ENCODE data around the gene CYP17A1. TPM values are rescaled to one million over a fixed set of nuclear protein-coding genes. Genes with fewer than 3 reads are reported as not detected.

The CYP17A1 gene
- total RNA-seq, 1 experiment from 2014 or later, result 2.1 TPM

DNA sequence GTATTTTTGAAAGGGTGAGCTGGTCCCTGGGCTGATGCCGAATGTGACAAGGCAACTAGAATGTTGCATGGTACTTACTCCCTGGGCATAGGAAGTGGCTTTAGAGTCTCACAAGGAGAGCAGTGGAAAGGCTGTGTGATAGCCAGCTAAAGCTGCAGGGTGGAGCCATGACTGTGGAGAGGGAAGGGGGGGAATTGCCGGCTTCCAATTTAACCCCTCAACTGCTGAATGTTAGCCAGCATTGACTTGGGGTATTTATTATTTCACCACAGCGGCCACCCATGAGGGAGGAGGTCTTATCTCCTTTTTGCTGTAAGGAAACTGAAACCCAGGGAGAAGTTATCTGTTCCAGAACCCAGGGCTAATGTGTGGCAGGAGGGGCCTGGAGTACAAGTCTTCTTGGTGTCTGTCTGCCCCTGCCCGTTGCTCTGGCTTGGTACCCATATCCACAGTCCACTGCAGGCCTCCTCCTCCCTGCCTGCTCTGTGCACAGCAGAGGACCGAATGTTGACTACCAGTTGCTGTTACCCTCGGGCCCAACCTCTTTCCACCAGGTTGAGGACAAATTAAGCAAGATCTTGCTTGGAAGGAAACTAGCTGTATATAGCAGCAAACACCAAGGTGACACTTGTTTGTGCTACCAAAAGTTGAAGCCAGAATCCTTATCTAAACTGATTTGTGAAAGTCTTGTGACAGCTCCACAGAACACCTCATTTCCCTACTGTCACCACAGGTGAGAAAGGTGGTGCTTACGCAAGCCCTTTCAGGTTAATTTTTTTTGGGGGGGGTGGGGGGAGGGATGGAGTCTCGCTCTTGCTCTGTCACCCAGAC, 55.9 kb downstream of the CYP17A1 start (continued):
- TF ChIP-seq ZNF532 (CRISPR knock-in tag; IDR thresholded peaks at IDR 0.05; ENCODE audit: borderline replicate concordance), result no peak
- TF ChIP-seq HMGXB4 (CRISPR knock-in tag; IDR thresholded peaks at IDR 0.05), result no peak
- TF ChIP-seq JAZF1 (CRISPR knock-in tag; IDR thresholded peaks at IDR 0.05), result no peak

Other genes with a start within 250 kb of the CYP17A1 start
- gene TRIM8, start 192.9 kb downstream of the CYP17A1 start, total RNA-seq (2021), result 36.3 to 40.3 TPM (median 36.8 TPM) in 3 replicates
- 13.3 to 16.1 TPM (median 15.6 TPM) in 3 replicates for gene ARL3, start 123.0 kb downstream of the CYP17A1 start, total RNA-seq (2021)
- 15.7 to 21.2 TPM (median 15.9 TPM) in 3 replicates for gene SFXN2, start 122.8 kb downstream of the CYP17A1 start, total RNA-seq (2021)
- gene WBP1L, start 93.5 kb downstream of the CYP17A1 start, total RNA-seq (2021), result 25.9 to 26.8 TPM (median 26.4 TPM) in 3 replicates
- gene BORCS7, start 16.8 kb upstream of the CYP17A1 start, total RNA-seq (2021), result 2.8 to 3.9 TPM (median 3.3 TPM) in 3 replicates
- gene AS3MT, start 32.1 kb upstream of the CYP17A1 start, total RNA-seq (2021), result 8.8 to 10.4 TPM (median 9.3 TPM) in 3 replicates
- gene CNNM2, start 80.9 kb upstream of the CYP17A1 start, total RNA-seq (2021), result 23.5 to 28.0 TPM (median 27.0 TPM) in 3 replicates